Gastrocnemius medialis (tissue), 4 donors: ENCODE results near the gene REPS2. TPM values are rescaled to one million over a fixed set of nuclear protein-coding genes. Genes with fewer than 3 reads are reported as not detected.

ENCODE experiments used
- ATAC-seq, 2 donors: fragments of 150-250 bp; one replicate each; pipeline ENCODE4 v1.9.1; 2016
- DNase-seq, 2 donors: peaks; one replicate each; pipeline ENCODE4 v3.0.0-alpha.2; 2019
- H3K27ac ChIP-seq, 4 donors: fragments of 200-600 bp; sonication (generic); 1 replicate in 1 of 4; 2 replicates in 3 of 4; pipeline ENCODE4 v1.5.1; 2016 to 2018; ENCODE audit warnings: mild to moderate bottlenecking in 2 of 4, moderate library complexity in 1 of 4
- H3K27me3 ChIP-seq, 3 donors: fragments of 200-600 bp; sonication (generic) in 2 of 3; 1 replicate in 1 of 3; 2 replicates in 2 of 3; pipeline versions ENCODE4 v1.5.1 to v1.6.0; 2016 to 2019; ENCODE audit warnings: mild to moderate bottlenecking in 1 of 3, moderate library complexity in 1 of 3
- H3K36me3 ChIP-seq, 2 donors: fragments of 200-600 bp; sonication (generic) in 1 of 2; one replicate each; pipeline ENCODE4 v1.5.1; 2017 to 2018
- H3K4me1 ChIP-seq, 2 donors: fragments of 200-600 bp; sonication (generic) in 1 of 2; one replicate each; pipeline ENCODE4 v1.5.1; 2016 to 2017; ENCODE audit warnings: mild to moderate bottlenecking in 2 of 2
- H3K4me3 ChIP-seq, 4 donors: fragments of 200-600 bp; sonication (generic) in 3 of 4; 1 replicate in 1 of 4; 2 replicates in 3 of 4; pipeline ENCODE4 v1.5.1; 2016 to 2019; ENCODE audit warnings: mild to moderate bottlenecking in 2 of 4
- H3K9me3 ChIP-seq, 3 donors: fragments of 200-600 bp; sonication (generic) in 2 of 3; 1 replicate in 1 of 3; 2 replicates in 2 of 3; pipeline ENCODE4 v1.5.1; 2016 to 2019
- POLR2A ChIP-seq, 2 donors: fragments of 450-650 bp; IDR thresholded peaks; one replicate each; pipeline ENCODE4 v1.6.1; 2017; ENCODE audit warnings: antibody characterized with exemption in 2 of 2, mild to moderate bottlenecking in 2 of 2, moderate library complexity in 2 of 2
- in situ Hi-C, 4 donors: fragments of 200-750 bp; cut with MboI; loops; one replicate each; pipeline versions ENCODE4 v1.15.0 to v1.8.0; 2017; ENCODE audit warnings: low sequenced_read_pairs in 4 of 4
- intact Hi-C: fragments of 100-400 bp; cut with DNase I; formaldehyde crosslinking; loops from one replicate; pipeline ENCODE4 v1.15.1; 2023; ENCODE audit warnings: low total_unique reads
- total RNA-seq, 4 donors: library from RNA; depleted of rRNA; stranded (reverse); fragments of >200 nt; gene quantifications; one replicate each; pipeline versions ENCODE4 v1.1.0 to v1.2.3, GENCODE V29; 2016
- TF ChIP-seq, protein P1 (sequence below), 5 experiments: fragments of 450-650 bp in 3 of 5; fragments of 200-600 bp in 2 of 5; sonication (generic) in 2 of 5; IDR thresholded peaks in 4 of 5; conservative IDR thresholded peaks in 1 of 5; 1 replicate in 4 of 5; 2 replicates in 1 of 5; pipeline ENCODE4 v1.5.1; 2016 to 2019; ENCODE audit warnings: antibody characterized with exemption in 5 of 5, mild to moderate bottlenecking in 3 of 5, moderate library complexity in 3 of 5

Gene REPS2
- total RNA-seq, 4 donors from 2014 or later, result 1.8 to 8.8 (median 3.2) TPM

DNA sequence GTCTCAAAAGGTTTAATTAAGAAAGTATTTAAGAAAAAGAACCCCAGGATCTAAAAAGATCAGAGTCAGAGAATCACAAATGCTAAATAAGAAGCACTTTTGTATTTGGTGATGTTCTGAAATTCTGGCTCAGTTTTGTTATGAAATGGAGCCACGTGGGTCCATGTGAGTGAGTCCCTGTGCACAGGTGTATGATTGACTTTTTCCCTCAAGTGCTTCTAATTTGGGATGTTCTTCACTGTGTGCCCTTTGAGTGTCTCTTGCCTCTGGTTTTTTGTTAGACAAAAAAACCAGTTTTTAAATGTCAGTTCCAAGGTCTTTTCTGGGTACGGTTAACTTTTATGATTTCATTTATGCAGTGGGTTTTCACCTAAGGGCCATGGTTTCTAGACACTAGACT lies 44.4 kb downstream of the REPS2 start:
- in situ Hi-C loops (no loop called here), intact Hi-C loops (no loop called here)
- no peaks in the 10 kb centered on the region for H3K36me3 ChIP-seq
- H3K27me3 ChIP-seq, result peaks cover 0 to 2% (median 0%) of the 10 kb centered on the region in 3 donors
- no peak overlapping the region for H3K4me3 ChIP-seq
- no peak overlapping the region for H3K27ac ChIP-seq
- no peak for DNase-seq
- no peaks in the 10 kb centered on the region for H3K9me3 ChIP-seq
- H3K4me1 ChIP-seq, result no peaks in the 10 kb centered on the region
- no peak for ATAC-seq
- TF ChIP-seq, protein P1, sequence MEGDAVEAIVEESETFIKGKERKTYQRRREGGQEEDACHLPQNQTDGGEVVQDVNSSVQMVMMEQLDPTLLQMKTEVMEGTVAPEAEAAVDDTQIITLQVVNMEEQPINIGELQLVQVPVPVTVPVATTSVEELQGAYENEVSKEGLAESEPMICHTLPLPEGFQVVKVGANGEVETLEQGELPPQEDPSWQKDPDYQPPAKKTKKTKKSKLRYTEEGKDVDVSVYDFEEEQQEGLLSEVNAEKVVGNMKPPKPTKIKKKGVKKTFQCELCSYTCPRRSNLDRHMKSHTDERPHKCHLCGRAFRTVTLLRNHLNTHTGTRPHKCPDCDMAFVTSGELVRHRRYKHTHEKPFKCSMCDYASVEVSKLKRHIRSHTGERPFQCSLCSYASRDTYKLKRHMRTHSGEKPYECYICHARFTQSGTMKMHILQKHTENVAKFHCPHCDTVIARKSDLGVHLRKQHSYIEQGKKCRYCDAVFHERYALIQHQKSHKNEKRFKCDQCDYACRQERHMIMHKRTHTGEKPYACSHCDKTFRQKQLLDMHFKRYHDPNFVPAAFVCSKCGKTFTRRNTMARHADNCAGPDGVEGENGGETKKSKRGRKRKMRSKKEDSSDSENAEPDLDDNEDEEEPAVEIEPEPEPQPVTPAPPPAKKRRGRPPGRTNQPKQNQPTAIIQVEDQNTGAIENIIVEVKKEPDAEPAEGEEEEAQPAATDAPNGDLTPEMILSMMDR (IDR thresholded peaks at IDR 0.05 in 4 of 5, conservative IDR thresholded peaks at IDR 0.05 in 1 of 5), result no peak
- TF ChIP-seq POLR2A (IDR thresholded peaks at IDR 0.05), result no peak

- TF ChIP-seq, protein P1 (IDR thresholded peaks at IDR 0.05 in 4 of 5, conservative IDR thresholded peaks at IDR 0.05 in 1 of 5), result no peak
- no peak for TF ChIP-seq POLR2A (IDR thresholded peaks at IDR 0.05)
- intact Hi-C loops (no loop called here), in situ Hi-C loops (no loop called here)
- DNase-seq (no peak), ATAC-seq (no peak)
- Histone ChIP-seq H3K27me3 (peaks cover 0 to 2% (median 0%) of the 10 kb centered on the region in 3 donors), H3K36me3 (no peaks in the 10 kb centered on the region), H3K4me3 (no peak overlapping the region), H3K9me3 (no peaks in the 10 kb centered on the region), H3K27ac (no peak overlapping the region), H3K4me1 (no peaks in the 10 kb centered on the region)
These were observed 46.0 kb downstream of the REPS2 start for GRCh38 chrX:16992445-16992844.

DNA sequence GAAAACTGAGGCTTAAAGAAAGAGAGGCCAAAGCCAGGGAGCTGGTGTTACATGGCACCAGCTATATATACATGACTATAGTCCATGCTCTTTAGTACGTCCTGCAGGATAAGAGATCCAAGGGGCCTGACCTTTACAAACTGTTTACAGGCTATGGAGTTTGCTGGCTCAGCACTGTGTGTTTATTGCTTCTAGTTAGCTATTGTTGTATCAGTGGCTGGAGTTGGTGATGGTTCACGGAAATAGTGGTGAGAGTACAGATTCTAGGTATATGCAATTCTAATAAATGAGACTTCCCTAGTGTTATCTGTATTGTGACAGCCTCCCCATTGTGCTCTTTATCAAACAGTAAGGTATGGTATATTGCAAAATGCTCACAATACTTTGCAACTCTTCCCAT lies 46.5 kb downstream of the REPS2 start:
- no peaks in the 10 kb centered on the region for H3K36me3 ChIP-seq
- intact Hi-C loops (no loop called here), in situ Hi-C loops (no loop called here)
- H3K27ac ChIP-seq, result no peak overlapping the region
- no peak overlapping the region for H3K4me3 ChIP-seq
- DNase-seq (no peak), ATAC-seq (no peak)
- peaks cover 0 to 2% (median 0%) of the 10 kb centered on the region in 3 donors for H3K27me3 ChIP-seq
- no peak for TF ChIP-seq POLR2A (IDR thresholded peaks at IDR 0.05)
- TF ChIP-seq, protein P1 (IDR thresholded peaks at IDR 0.05 in 4 of 5, conservative IDR thresholded peaks at IDR 0.05 in 1 of 5), result no peak
- no peaks in the 10 kb centered on the region for H3K9me3 ChIP-seq
- no peaks in the 10 kb centered on the region for H3K4me1 ChIP-seq

GRCh38 chrX:16993791-16994318 lies 47.4 kb downstream of the REPS2 start:
- no peak for ATAC-seq
- H3K4me3 ChIP-seq, result no peak overlapping the region

More at GRCh38 chrX:16993791-16994318, 47.4 kb downstream of the REPS2 start:
- no peaks in the 10 kb centered on the region for H3K4me1 ChIP-seq
- no peak for DNase-seq
- intact Hi-C loops, result no loop called here
- no peaks in the 10 kb centered on the region for H3K9me3 ChIP-seq
- TF ChIP-seq POLR2A (IDR thresholded peaks at IDR 0.05), result no peak
- TF ChIP-seq, protein P1 (IDR thresholded peaks at IDR 0.05 in 4 of 5, conservative IDR thresholded peaks at IDR 0.05 in 1 of 5), result no peak
- H3K27ac ChIP-seq, result no peak overlapping the region
- in situ Hi-C loops, result no loop called here
- no peaks in the 10 kb centered on the region for H3K36me3 ChIP-seq
- H3K27me3 ChIP-seq, result peaks cover 0 to 2% (median 0%) of the 10 kb centered on the region in 3 donors
